Tibial nerve (tissue), 4 donors: ENCODE results near the gene PDX1.

Source experiments
- EP300 ChIP-seq, 2 donors: sonication (generic); formaldehyde crosslinking; IDR thresholded peaks; one replicate each; pipeline ENCODE4 v1.6.1; 2017; ENCODE audit warnings: antibody characterized with exemption in 2 of 2, mild to moderate bottlenecking in 1 of 2
- POLR2A ChIP-seq, 2 donors: fragments of 450-650 bp; IDR thresholded peaks; one replicate each; pipeline ENCODE4 v1.6.1; 2017; ENCODE audit warnings: antibody characterized with exemption in 2 of 2, mild to moderate bottlenecking in 2 of 2, moderate library complexity in 2 of 2
- TF ChIP-seq, protein P1 (sequence below), 5 experiments: fragments of 200-600 bp in 3 of 5; fragments of 450-650 bp in 2 of 5; sonication (generic) in 3 of 5; IDR thresholded peaks; one replicate each; pipeline ENCODE4 v1.5.1; 2016 to 2019; ENCODE audit warnings: antibody characterized with exemption in 5 of 5, mild to moderate bottlenecking in 3 of 5, moderate library complexity in 2 of 5

DNA sequence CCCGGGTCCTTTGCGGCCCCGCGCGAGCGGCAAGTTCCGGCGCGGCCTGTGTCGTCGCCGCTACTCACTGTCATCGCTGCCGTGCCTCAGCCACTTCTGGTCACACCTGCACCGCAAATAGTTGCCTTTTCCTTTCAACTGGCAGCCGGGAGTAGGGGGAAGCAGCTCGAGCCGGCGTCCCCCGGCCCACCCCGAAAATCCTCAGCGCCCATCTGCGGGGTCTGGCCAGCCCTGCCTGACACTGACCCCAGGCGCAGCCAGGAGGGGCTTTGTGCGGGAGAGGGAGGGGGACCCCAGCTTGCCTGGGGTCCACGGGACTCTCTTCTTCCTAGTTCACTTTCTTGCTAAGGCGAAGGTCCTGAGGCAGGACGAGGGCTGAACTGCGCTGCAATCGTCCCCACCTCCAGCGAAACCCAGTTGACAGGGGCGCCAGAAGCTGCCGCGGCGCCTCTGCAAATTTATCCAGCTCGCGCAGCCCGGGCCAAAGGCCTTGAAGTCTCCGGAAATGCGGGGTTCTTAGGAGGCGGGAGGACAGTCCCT, 1.7 kb downstream of the PDX1 start:
- TF ChIP-seq POLR2A (IDR thresholded peaks at IDR 0.05) (no peak), EP300 (IDR thresholded peaks at IDR 0.05) (no peak)
- TF ChIP-seq, protein P1, sequence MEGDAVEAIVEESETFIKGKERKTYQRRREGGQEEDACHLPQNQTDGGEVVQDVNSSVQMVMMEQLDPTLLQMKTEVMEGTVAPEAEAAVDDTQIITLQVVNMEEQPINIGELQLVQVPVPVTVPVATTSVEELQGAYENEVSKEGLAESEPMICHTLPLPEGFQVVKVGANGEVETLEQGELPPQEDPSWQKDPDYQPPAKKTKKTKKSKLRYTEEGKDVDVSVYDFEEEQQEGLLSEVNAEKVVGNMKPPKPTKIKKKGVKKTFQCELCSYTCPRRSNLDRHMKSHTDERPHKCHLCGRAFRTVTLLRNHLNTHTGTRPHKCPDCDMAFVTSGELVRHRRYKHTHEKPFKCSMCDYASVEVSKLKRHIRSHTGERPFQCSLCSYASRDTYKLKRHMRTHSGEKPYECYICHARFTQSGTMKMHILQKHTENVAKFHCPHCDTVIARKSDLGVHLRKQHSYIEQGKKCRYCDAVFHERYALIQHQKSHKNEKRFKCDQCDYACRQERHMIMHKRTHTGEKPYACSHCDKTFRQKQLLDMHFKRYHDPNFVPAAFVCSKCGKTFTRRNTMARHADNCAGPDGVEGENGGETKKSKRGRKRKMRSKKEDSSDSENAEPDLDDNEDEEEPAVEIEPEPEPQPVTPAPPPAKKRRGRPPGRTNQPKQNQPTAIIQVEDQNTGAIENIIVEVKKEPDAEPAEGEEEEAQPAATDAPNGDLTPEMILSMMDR (IDR thresholded peaks at IDR 0.05): no peak
